SK-N-SH (cell line): ENCODE measurements around the gene FRYL. TPM values are rescaled to one million over a fixed set of nuclear protein-coding genes. Genes with fewer than 3 reads are reported as not detected.

ENCODE experiments used
- CTCF ChIA-PET: fragments of 300-600, 350-600 bp; formaldehyde crosslinking; extraction: SDS; loops from one replicate; lab custom pipeline; 2021; lab: Yijun Ruan, JAX
- POLR2A ChIA-PET: fragments of 350-600 bp; sonication (Branson Sonifier 250); formaldehyde crosslinking; extraction: SDS; loops from one replicate; lab custom pipeline; 2020; ENCODE audit warnings: antibody characterized with exemption, inconsistent platforms; lab: Yijun Ruan, JAX
- DNase-seq: peaks from one replicate; pipeline ENCODE4 v3.0.0; 2012
- H2AFZ ChIP-seq: fragments of 200-600 bp; sonication (generic); 2 replicates; pipeline ENCODE4 v1.8.1; 2016; ENCODE audit warnings: antibody characterized with exemption, mild to moderate bottlenecking, low read depth
- H3F3A ChIP-seq: fragments of 200-600 bp; sonication (generic); replicated peaks from 2 replicates; pipeline ENCODE3; 2016; ENCODE audit warnings: antibody characterized with exemption, mild to moderate bottlenecking; ENCODE audit not compliant: insufficient read depth
- H3K27ac ChIP-seq, 2 experiments: fragments of 200-500 bp in 1 of 2; fragments of 200-600 bp in 1 of 2; sonication (Bioruptor generic) in 1 of 2; sonication (generic), shearing (Covaris generic) in 1 of 2; 2 replicates each; pipeline versions ENCODE4 v1.5.1 to v1.6.1; 2014 to 2016; ENCODE audit warnings: low read depth in 2 of 2, inconsistent platforms in 1 of 2, low read length in 1 of 2, mild to moderate bottlenecking in 1 of 2, mixed read lengths in 1 of 2
- H3K27me3 ChIP-seq: fragments of 200-600 bp; sonication (generic), shearing (Covaris generic); 2 replicates; pipeline ENCODE4 v1.6.1; 2016; ENCODE audit warnings: mixed run types; ENCODE audit not compliant: insufficient read depth
- H3K36me3 ChIP-seq, 2 experiments: fragments of 200-500 bp in 1 of 2; fragments of 200-600 bp in 1 of 2; sonication (Bioruptor generic) in 1 of 2; sonication (generic) in 1 of 2; replicated peaks in 1 of 2; 2 replicates each; pipeline versions ENCODE3 to v1.5.1; 2014 to 2016; ENCODE audit warnings: low read length in 1 of 2, mild to moderate bottlenecking in 1 of 2; ENCODE audit not compliant: insufficient read depth in 2 of 2, control insufficient read depth in 1 of 2
- H3K4me1 ChIP-seq, 2 experiments: fragments of 200-500 bp in 1 of 2; fragments of 200-600 bp in 1 of 2; sonication (Bioruptor generic) in 1 of 2; sonication (generic), shearing (Covaris generic) in 1 of 2; 2 replicates each; pipeline versions ENCODE4 v1.5.1 to v1.6.1; 2014 to 2016; ENCODE audit warnings: low read depth in 1 of 2, low read length in 1 of 2, mixed run types in 1 of 2; ENCODE audit not compliant: insufficient read depth in 2 of 2, control insufficient read depth in 1 of 2
- H3K4me2 ChIP-seq: fragments of 200-600 bp; sonication (generic), shearing (Covaris generic); 2 replicates; pipeline ENCODE4 v1.6.1; 2017; ENCODE audit warnings: mixed run types
- H3K4me3 ChIP-seq, 2 experiments: fragments of 200-500 bp in 1 of 2; fragments of 200-600 bp in 1 of 2; sonication (Bioruptor generic) in 1 of 2; sonication (generic), shearing (Covaris generic) in 1 of 2; 2 replicates each; pipeline versions ENCODE4 v1.5.1 to v1.8.1; 2014 to 2016; ENCODE audit warnings: low read depth in 2 of 2, inconsistent platforms in 1 of 2, low read length in 1 of 2, mild to moderate bottlenecking in 1 of 2, mixed read lengths in 1 of 2, moderate library complexity in 1 of 2
- H3K79me2 ChIP-seq: fragments of 200-600 bp; sonication (generic); 2 replicates; pipeline ENCODE4 v1.8.1; 2017; ENCODE audit warnings: mild to moderate bottlenecking; ENCODE audit not compliant: insufficient read depth
- H3K9ac ChIP-seq: fragments of 200-600 bp; sonication (generic); 2 replicates; pipeline ENCODE4 v1.6.1; 2017; ENCODE audit warnings: mixed run types
- H3K9me2 ChIP-seq: fragments of 200-600 bp; sonication (generic); 2 replicates; pipeline ENCODE4 v1.6.1; 2017; ENCODE audit warnings: mixed run types
- H3K9me3 ChIP-seq: fragments of 200-600 bp; sonication (generic); 2 replicates; pipeline ENCODE4 v1.6.1; 2017; ENCODE audit warnings: mixed run types, mild to moderate bottlenecking, moderate library complexity
- H4K20me1 ChIP-seq: fragments of 200-600 bp; sonication (generic); 2 replicates; pipeline ENCODE4 v1.6.1; 2017; ENCODE audit warnings: mild to moderate bottlenecking, mixed run types; ENCODE audit not compliant: insufficient read depth
- EP300 ChIP-seq, 2 experiments: IDR thresholded peaks; 2 replicates each; pipeline versions ENCODE4 v1.4.0 to v1.6.1; 2012; ENCODE audit warnings: borderline replicate concordance in 1 of 2, low read depth in 1 of 2, low read length in 1 of 2
- IRF3 ChIP-seq: fragments of 150-350 bp; IDR thresholded peaks from 2 replicates; pipeline ENCODE4 v1.6.1; 2016; ENCODE audit warnings: mild to moderate bottlenecking, low read depth, low read length
- RCOR1 ChIP-seq: fragments of 150-350 bp; IDR thresholded peaks from 2 replicates; pipeline ENCODE4 v1.6.1; 2017; ENCODE audit warnings: antibody characterized with exemption, low read length
- SIN3A ChIP-seq: IDR thresholded peaks from 2 replicates; pipeline ENCODE4 v1.6.1; 2012; ENCODE audit warnings: low read depth, mild to moderate bottlenecking, low read length, moderate library complexity, borderline replicate concordance
- TEAD4 ChIP-seq: IDR thresholded peaks from 2 replicates; pipeline ENCODE4 v1.4.0; 2012; ENCODE audit warnings: mild to moderate bottlenecking, borderline replicate concordance; ENCODE audit not compliant: insufficient read depth
- WGBS: methylation state at CpG from one replicate; pipeline ENCODE4 v1.1.6; 2017; ENCODE audit warnings: low lambda C conversion rate; 5-methylcytosine and 5-hydroxymethylcytosine counted together
- polyA plus RNA-seq, 3 experiments: library from polyadenylated mRNA; depleted of rRNA; stranded (reverse); fragments of >200 nt; gene quantifications; 2 replicates each; pipeline ENCODE4 v1.2.3, GENCODE V29; 2012
- TF ChIP-seq, protein P1 (sequence below): IDR thresholded peaks from 2 replicates; pipeline ENCODE4 v1.6.1; 2012; ENCODE audit warnings: mild to moderate bottlenecking, low read depth, low read length, moderate library complexity
- TF ChIP-seq, protein P2 (sequence below): fragments of 200-600 bp; sonication (generic); IDR thresholded peaks from 2 replicates; pipeline ENCODE4 v1.6.1; 2017; ENCODE audit warnings: antibody characterized with exemption, mild to moderate bottlenecking, moderate library complexity
- TF ChIP-seq, protein P3 (sequence below): IDR thresholded peaks from 2 replicates; pipeline ENCODE4 v1.4.0; 2012; ENCODE audit warnings: low read depth, borderline replicate concordance

FRYL gene
- polyA plus RNA-seq, 1 of the 3 experiments (the other 2 are of a cell fraction), result 8.2 TPM

DNA sequence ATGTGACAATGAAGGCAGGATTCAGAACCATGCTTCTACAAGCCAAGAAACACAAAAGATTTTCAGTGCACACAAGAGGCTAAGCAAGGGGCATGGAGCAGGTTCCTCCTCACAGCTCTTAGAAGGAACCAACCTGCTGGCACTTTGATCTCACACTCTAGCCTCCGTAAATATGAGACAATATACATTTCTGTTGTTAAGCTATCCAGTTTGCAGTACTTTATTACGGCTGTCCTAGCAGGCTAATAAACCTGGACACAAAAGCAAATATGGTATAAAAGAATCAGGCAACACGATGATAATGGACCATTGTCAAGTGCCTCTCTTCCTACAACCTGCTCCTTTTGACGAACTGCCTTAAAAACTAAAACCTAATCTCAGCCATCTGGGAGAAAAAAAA, 175.6 kb downstream of the FRYL start:
- no peak for DNase-seq
- H3K36me3 ChIP-seq, result peaks cover 7 to 14% of the 10 kb centered on the region in 2 experiments
- no peaks in the 10 kb centered on the region for H3K9me2 ChIP-seq
- WGBS, result 97% methylated on average over 4 of the region's 4 CpGs
- no peak overlapping the region for H2AFZ ChIP-seq
- POLR2A ChIA-PET, result no interaction called here
- H3K4me2 ChIP-seq, result no peak overlapping the region
- no peaks in the 10 kb centered on the region for H4K20me1 ChIP-seq
- no peak overlapping the region for H3K27ac ChIP-seq
- peaks cover 4% of the 10 kb centered on the region for H3F3A ChIP-seq
- H3K79me2 ChIP-seq, result no peaks in the 10 kb centered on the region
- H3K27me3 ChIP-seq, result no peaks in the 10 kb centered on the region
- H3K9ac ChIP-seq, result no peak overlapping the region
- TF ChIP-seq, protein P1, sequence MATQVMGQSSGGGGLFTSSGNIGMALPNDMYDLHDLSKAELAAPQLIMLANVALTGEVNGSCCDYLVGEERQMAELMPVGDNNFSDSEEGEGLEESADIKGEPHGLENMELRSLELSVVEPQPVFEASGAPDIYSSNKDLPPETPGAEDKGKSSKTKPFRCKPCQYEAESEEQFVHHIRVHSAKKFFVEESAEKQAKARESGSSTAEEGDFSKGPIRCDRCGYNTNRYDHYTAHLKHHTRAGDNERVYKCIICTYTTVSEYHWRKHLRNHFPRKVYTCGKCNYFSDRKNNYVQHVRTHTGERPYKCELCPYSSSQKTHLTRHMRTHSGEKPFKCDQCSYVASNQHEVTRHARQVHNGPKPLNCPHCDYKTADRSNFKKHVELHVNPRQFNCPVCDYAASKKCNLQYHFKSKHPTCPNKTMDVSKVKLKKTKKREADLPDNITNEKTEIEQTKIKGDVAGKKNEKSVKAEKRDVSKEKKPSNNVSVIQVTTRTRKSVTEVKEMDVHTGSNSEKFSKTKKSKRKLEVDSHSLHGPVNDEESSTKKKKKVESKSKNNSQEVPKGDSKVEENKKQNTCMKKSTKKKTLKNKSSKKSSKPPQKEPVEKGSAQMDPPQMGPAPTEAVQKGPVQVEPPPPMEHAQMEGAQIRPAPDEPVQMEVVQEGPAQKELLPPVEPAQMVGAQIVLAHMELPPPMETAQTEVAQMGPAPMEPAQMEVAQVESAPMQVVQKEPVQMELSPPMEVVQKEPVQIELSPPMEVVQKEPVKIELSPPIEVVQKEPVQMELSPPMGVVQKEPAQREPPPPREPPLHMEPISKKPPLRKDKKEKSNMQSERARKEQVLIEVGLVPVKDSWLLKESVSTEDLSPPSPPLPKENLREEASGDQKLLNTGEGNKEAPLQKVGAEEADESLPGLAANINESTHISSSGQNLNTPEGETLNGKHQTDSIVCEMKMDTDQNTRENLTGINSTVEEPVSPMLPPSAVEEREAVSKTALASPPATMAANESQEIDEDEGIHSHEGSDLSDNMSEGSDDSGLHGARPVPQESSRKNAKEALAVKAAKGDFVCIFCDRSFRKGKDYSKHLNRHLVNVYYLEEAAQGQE, result no peak
- TF ChIP-seq TEAD4, result no peak
- TF ChIP-seq, protein P2, sequence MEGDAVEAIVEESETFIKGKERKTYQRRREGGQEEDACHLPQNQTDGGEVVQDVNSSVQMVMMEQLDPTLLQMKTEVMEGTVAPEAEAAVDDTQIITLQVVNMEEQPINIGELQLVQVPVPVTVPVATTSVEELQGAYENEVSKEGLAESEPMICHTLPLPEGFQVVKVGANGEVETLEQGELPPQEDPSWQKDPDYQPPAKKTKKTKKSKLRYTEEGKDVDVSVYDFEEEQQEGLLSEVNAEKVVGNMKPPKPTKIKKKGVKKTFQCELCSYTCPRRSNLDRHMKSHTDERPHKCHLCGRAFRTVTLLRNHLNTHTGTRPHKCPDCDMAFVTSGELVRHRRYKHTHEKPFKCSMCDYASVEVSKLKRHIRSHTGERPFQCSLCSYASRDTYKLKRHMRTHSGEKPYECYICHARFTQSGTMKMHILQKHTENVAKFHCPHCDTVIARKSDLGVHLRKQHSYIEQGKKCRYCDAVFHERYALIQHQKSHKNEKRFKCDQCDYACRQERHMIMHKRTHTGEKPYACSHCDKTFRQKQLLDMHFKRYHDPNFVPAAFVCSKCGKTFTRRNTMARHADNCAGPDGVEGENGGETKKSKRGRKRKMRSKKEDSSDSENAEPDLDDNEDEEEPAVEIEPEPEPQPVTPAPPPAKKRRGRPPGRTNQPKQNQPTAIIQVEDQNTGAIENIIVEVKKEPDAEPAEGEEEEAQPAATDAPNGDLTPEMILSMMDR, result no peak
- TF ChIP-seq, all 33 proteins: peak for 0
- CTCF ChIA-PET, result interaction anchor here (1.6 kb wide), 1 partner anchor 26 kb away, joined by 6 read pairs; no protein-coding TSS in a partner anchor
- peaks cover 0 to 8% of the 10 kb centered on the region in 2 experiments; a peak in 2 of 4 replicates for H3K4me1 ChIP-seq
- H3K9me3 ChIP-seq, result no peaks in the 10 kb centered on the region
- H3K4me3 ChIP-seq, result no peak overlapping the region

- Histone ChIP-seq H3F3A (peaks cover 3% of the 10 kb centered on the region), H2AFZ (no peak overlapping the region), H3K9ac (no peak overlapping the region), H3K27me3 (no peaks in the 10 kb centered on the region), H3K9me3 (no peaks in the 10 kb centered on the region), H3K36me3 (peaks cover 7 to 19% of the 10 kb centered on the region in 2 experiments), H3K79me2 (no peaks in the 10 kb centered on the region), H3K4me1 (peaks cover 0 to 8% of the 10 kb centered on the region in 2 experiments; a peak in 2 of 4 replicates), H3K9me2 (no peaks in the 10 kb centered on the region)
- ChIA-PET POLR2A (no interaction called here), CTCF (interaction anchor here (1.6 kb wide), 1 partner anchor 26 kb away, joined by 6 read pairs; no protein-coding TSS in a partner anchor)
- no peak for DNase-seq
- TF ChIP-seq RCOR1, result no peak
- TF ChIP-seq, protein P3, sequence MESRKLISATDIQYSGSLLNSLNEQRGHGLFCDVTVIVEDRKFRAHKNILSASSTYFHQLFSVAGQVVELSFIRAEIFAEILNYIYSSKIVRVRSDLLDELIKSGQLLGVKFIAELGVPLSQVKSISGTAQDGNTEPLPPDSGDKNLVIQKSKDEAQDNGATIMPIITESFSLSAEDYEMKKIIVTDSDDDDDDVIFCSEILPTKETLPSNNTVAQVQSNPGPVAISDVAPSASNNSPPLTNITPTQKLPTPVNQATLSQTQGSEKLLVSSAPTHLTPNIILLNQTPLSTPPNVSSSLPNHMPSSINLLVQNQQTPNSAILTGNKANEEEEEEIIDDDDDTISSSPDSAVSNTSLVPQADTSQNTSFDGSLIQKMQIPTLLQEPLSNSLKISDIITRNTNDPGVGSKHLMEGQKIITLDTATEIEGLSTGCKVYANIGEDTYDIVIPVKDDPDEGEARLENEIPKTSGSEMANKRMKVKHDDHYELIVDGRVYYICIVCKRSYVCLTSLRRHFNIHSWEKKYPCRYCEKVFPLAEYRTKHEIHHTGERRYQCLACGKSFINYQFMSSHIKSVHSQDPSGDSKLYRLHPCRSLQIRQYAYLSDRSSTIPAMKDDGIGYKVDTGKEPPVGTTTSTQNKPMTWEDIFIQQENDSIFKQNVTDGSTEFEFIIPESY, result no peak
- no peak for TF ChIP-seq IRF3
- TF ChIP-seq SIN3A, result no peak
- no peak for TF ChIP-seq EP300 (IDR thresholded peaks at IDR 0.05; ENCODE audit: borderline replicate concordance in 1 of 2, low read depth in 1 of 2, low read length in 1 of 2)
- TF ChIP-seq TEAD4, result no peak
- TF ChIP-seq, all 33 proteins: peak for 0
- Histone ChIP-seq H3K4me2 (no peak overlapping the region), H3K27ac (no peak overlapping the region), H3K4me3 (no peak overlapping the region), H4K20me1 (no peaks in the 10 kb centered on the region)
- WGBS, result 97% methylated on average over 1 of the region's 1 CpG
Measured at GRCh38 chr4:48604041-48604440, 176.0 kb downstream of the FRYL start.
